Left renal pelvis (tissue), 4 donors: ENCODE measurements around the gene TOGARAM2. TPM values are rescaled to one million over a fixed set of nuclear protein-coding genes. Genes with fewer than 3 reads are reported as not detected.

Experiments
- polyA plus RNA-seq, 4 donors: library from polyadenylated mRNA; unstranded; fragments of 120-200 nt; gene quantifications; one replicate each; pipeline ENCODE4 v1.2.1, GENCODE V29; 2013; ENCODE audit not compliant: insufficient read length in 4 of 4

TOGARAM2 gene
- polyA plus RNA-seq, 4 donors: 0.15 to 1.6 (median 0.85) TPM

Other genes starting within 250 kb of the TOGARAM2 start
- 100 to 1,000 TPM; 161 to 225 (median 191) TPM for gene PPP1CB, start 229.5 kb upstream of the TOGARAM2 start, polyA plus RNA-seq
- gene SPDYA, start 170.5 kb upstream of the TOGARAM2 start, polyA plus RNA-seq: 1 to 10 TPM in 3 of 4 donors, under 1 TPM in 1; 0.87 to 4.0 (median 2.5) TPM
- 10 to 100 TPM; 23.5 to 29.4 (median 27.3) TPM for gene TRMT61B, start 111.0 kb upstream of the TOGARAM2 start, polyA plus RNA-seq
- gene WDR43, start 86.6 kb upstream of the TOGARAM2 start, polyA plus RNA-seq: 10 to 100 TPM; 37.8 to 52.8 (median 47.1) TPM
- under 1 TPM; 0.05 to 0.41 (median 0.20) TPM for gene PCARE, start 93.2 kb downstream of the TOGARAM2 start, polyA plus RNA-seq
- 10 to 100 TPM; 13.0 to 22.4 (median 18.2) TPM for gene CLIP4, start 134.1 kb downstream of the TOGARAM2 start, polyA plus RNA-seq